HepG2 (cell line): ENCODE results near the gene PPAT. TPM values are rescaled to one million over a fixed set of nuclear protein-coding genes. Genes with fewer than 3 reads are reported as not detected.
A peak's percentile ranks its signal among the peaks of the same experiment; 100 is the strongest.

Experiments
- ATAC-seq: fragments of 200-7000 bp; cut with Tn5 transposase; 3 replicates; pipeline ENCODE4 v1.9.1; 2020; ENCODE audit warnings: mild to moderate bottlenecking, moderate library complexity
- BruUV-seq: library from RNA; stranded (reverse); fragments of 400-500 nt; replicated peaks from 2 replicates; lab custom pipeline; 2021; lab: Mats Ljungman, UMichigan
- CTCF ChIA-PET: fragments of 300-600 bp; formaldehyde crosslinking; extraction: SDS; loops from one replicate; lab custom pipeline; 2021; ENCODE audit warnings: low total read pairs, inconsistent platforms, low intra/inter-chr PET ratio; lab: Yijun Ruan, JAX
- POLR2A ChIA-PET: fragments of 350-600 bp; sonication (Branson Sonifier 250); formaldehyde crosslinking; loops from one replicate; lab custom pipeline; 2020; ENCODE audit warnings: antibody characterized with exemption, inconsistent platforms; lab: Yijun Ruan, JAX
- DNase-seq: peaks from one replicate; pipeline ENCODE4 v3.0.0-alpha.2; 2015; ENCODE audit warnings: low spot score
- FAIRE-seq: peaks from 3 replicates; lab custom pipeline; 2011; peaks lifted over from hg19 to GRCh38; lab: Jason Lieb, UNC
- H2AFZ ChIP-seq: one replicate; pipeline ENCODE4 v1.6.1; 2011; ENCODE audit warnings: low read length, inconsistent platforms
- H3K27ac ChIP-seq: fragments of 300-600 bp; 3 replicates; pipeline ENCODE4 v1.8.0; 2011; ENCODE audit warnings: mixed run types, mild to moderate bottlenecking, mixed read lengths, low read length, inconsistent platforms; ENCODE audit not compliant: insufficient read depth; ENCODE audit errors: extremely low read length
- H3K27me3 ChIP-seq, 2 experiments: fragments of 200-600 bp in 1 of 2; 2 replicates in 1 of 2; 3 replicates in 1 of 2; pipeline versions ENCODE4 v1.6.0 to v1.8.0; 2011; ENCODE audit warnings: low read length in 2 of 2, mild to moderate bottlenecking in 2 of 2, moderate library complexity in 2 of 2, inconsistent platforms in 1 of 2; ENCODE audit not compliant: insufficient read depth in 2 of 2, control insufficient read depth in 1 of 2
- H3K36me3 ChIP-seq, 2 experiments: fragments of 200-600 bp in 1 of 2; replicated peaks in 1 of 2; 2 replicates in 1 of 2; 3 replicates in 1 of 2; pipeline versions ENCODE4 v1.5.1 to v1.8.0; 2011; ENCODE audit warnings: low read length in 2 of 2, inconsistent platforms in 1 of 2; ENCODE audit not compliant: insufficient read depth in 2 of 2, control insufficient read depth in 1 of 2
- H3K4me1 ChIP-seq: 2 replicates; pipeline ENCODE4 v1.5.1; 2012; ENCODE audit warnings: low read length, inconsistent platforms; ENCODE audit not compliant: insufficient read depth
- H3K4me2 ChIP-seq: 2 replicates; pipeline ENCODE4 v1.6.0; 2011; ENCODE audit warnings: low read depth, low read length, inconsistent platforms
- H3K4me3 ChIP-seq, 3 experiments: fragments of 200-600 bp in 1 of 3; sonication (generic), shearing (Covaris generic) in 1 of 3; replicated peaks in 1 of 3; 2 replicates each; pipeline ENCODE4 v1.5.1; 2011 to 2016; ENCODE audit warnings: low read length in 3 of 3, inconsistent platforms in 2 of 3, low read depth in 2 of 3, mild to moderate bottlenecking in 2 of 3, control low read depth in 1 of 3, mixed read lengths in 1 of 3; ENCODE audit not compliant: insufficient read depth in 1 of 3
- H3K79me2 ChIP-seq: one replicate; pipeline ENCODE4 v1.6.1; 2011; ENCODE audit warnings: low read length, inconsistent platforms; ENCODE audit not compliant: insufficient read depth
- H3K9ac ChIP-seq: 2 replicates; pipeline ENCODE4 v1.6.0; 2011; ENCODE audit warnings: mild to moderate bottlenecking, low read depth, low read length, inconsistent platforms; ENCODE audit not compliant: insufficient read depth
- H3K9me3 ChIP-seq: 2 replicates; pipeline ENCODE4 v1.5.1; 2012; ENCODE audit warnings: mild to moderate bottlenecking, low read length
- H4K20me1 ChIP-seq: 2 replicates; pipeline ENCODE4 v1.6.0; 2011; ENCODE audit warnings: inconsistent platforms, mild to moderate bottlenecking, low read length, moderate library complexity; ENCODE audit not compliant: insufficient read depth
- AGO2 ChIP-seq: fragments of 200-400 bp; formaldehyde crosslinking; optimal IDR thresholded peaks from 2 replicates; pipeline ENCODE3; 2017; ENCODE audit warnings: mild to moderate bottlenecking, low read depth, low read length, moderate library complexity
- BORCS8-MEF2B ChIP-seq: sonication (generic); formaldehyde crosslinking; IDR thresholded peaks from 2 replicates; pipeline ENCODE4 v1.8.0; 2022; ENCODE audit warnings: mild to moderate bottlenecking, missing genetic modification reagents
- GTF2F1 ChIP-seq: fragments of 150-350 bp; IDR thresholded peaks from 2 replicates; pipeline ENCODE4 v1.6.1; 2014; ENCODE audit warnings: low read length
- KDM5A ChIP-seq: fragments of 200-600 bp; sonication (generic); IDR thresholded peaks from 2 replicates; pipeline ENCODE4 v1.7.0; 2018; ENCODE audit warnings: antibody characterized with exemption, mild to moderate bottlenecking, low read length, borderline replicate concordance
- MLX ChIP-seq: IDR thresholded peaks from 2 replicates; pipeline ENCODE4 v1.6.1; 2016
- NAIF1 ChIP-seq: sonication (generic); formaldehyde crosslinking; IDR thresholded peaks from 2 replicates; pipeline ENCODE4 v1.5.0; 2020; ENCODE audit warnings: mild to moderate bottlenecking, missing genetic modification reagents, borderline replicate concordance
- POLR2AphosphoS2 ChIP-seq: IDR thresholded peaks from 2 replicates; pipeline ENCODE4 v1.6.1; 2011; ENCODE audit warnings: low read depth, low read length, improper control_type of control experiment
- SAP130 ChIP-seq: IDR thresholded peaks from 2 replicates; pipeline ENCODE4 v1.6.1; 2016; ENCODE audit warnings: low read depth
- TGIF2 ChIP-seq: IDR thresholded peaks from 2 replicates; pipeline ENCODE4 v1.6.1; 2016; ENCODE audit warnings: control low read depth, missing compliant biosample characterization
- THYN1 ChIP-seq: sonication (generic); formaldehyde crosslinking; IDR thresholded peaks from 2 replicates; pipeline ENCODE4 v1.8.1; 2023; ENCODE audit warnings: low read depth, mild to moderate bottlenecking, moderate library complexity, missing genetic modification reagents, borderline replicate concordance
- UBTF ChIP-seq: sonication (generic); formaldehyde crosslinking; IDR thresholded peaks from 2 replicates; pipeline ENCODE4 v1.4.0; 2020; ENCODE audit warnings: mild to moderate bottlenecking, missing genetic modification reagents
- ZMAT3 ChIP-seq: sonication (generic); formaldehyde crosslinking; conservative IDR thresholded peaks from 2 replicates; pipeline ENCODE4 v1.7.0; 2021; ENCODE audit warnings: missing genetic modification reagents
- ZNF407 ChIP-seq: sonication (generic); formaldehyde crosslinking; IDR thresholded peaks from one replicate; pipeline ENCODE4 v1.5.1; 2020; ENCODE audit warnings: mild to moderate bottlenecking, missing genetic modification reagents; ENCODE audit errors: not compliant biosample characterization
- ZNF709 ChIP-seq: sonication (generic); formaldehyde crosslinking; IDR thresholded peaks from 2 replicates; pipeline ENCODE4 v1.5.0; 2020; ENCODE audit warnings: mild to moderate bottlenecking, missing genetic modification reagents
- WGBS: methylation state at CpG from one replicate; pipeline ENCODE4 v1.1.6; 2017; ENCODE audit warnings: low lambda C conversion rate; 5-methylcytosine and 5-hydroxymethylcytosine counted together
- in situ Hi-C: cut with HindIII; loops from 2 replicates; pipeline ENCODE4 v1.10.0; 2017; ENCODE audit warnings: low pct_unique_long_range_greater_than_20kb; ENCODE audit not compliant: extremely low pct_ligation_motif_present
- intact Hi-C: fragments of 100-400 bp; cut with micrococcal nuclease; formaldehyde crosslinking; loops from one replicate; pipeline ENCODE4 v1.10.0; 2022; ENCODE audit not compliant: unreplicated experiment
- polyA plus RNA-seq, 8 experiments: library from polyadenylated mRNA; depleted of rRNA in 3 of 8; stranded (reverse) in 7 of 8; unstranded in 1 of 8; fragments of >200 nt; fragmentation: Illumina TruSeq in 4 of 8; extraction: Trizol in 4 of 8; gene quantifications; 2 replicates each; pipeline versions ENCODE4 v1.2.1 to v1.2.3, GENCODE V29; 2011 to 2016; ENCODE audit warnings: low read depth in 4 of 8, missing spikeins in 1 of 8, mixed read lengths in 1 of 8; ENCODE audit not compliant: insufficient read depth in 1 of 8
- total RNA-seq, 5 experiments: library from RNA; depleted of rRNA; stranded (reverse); fragments of >200 nt; fragmentation: Illumina TruSeq; extraction: Trizol; gene quantifications; 2 replicates each; pipeline ENCODE4 v1.2.3, GENCODE V29; 2016; ENCODE audit warnings: low read depth in 1 of 5

PPAT gene
- total and polyA plus RNA-seq, 2 of the 13 experiments (the other 11 are each of a cell fraction or from before 2014, with no cell fraction given): 16.9 to 62.6 TPM

GRCh38 chr4:56468097-56468422, 32.6 kb upstream of the PPAT start:
- Histone ChIP-seq H3K9me3 (no peaks in the 10 kb centered on the region), H3K79me2 (peaks cover 60% of the 10 kb centered on the region), H3K4me3 (peak overlapping the region; percentile 79 to 90 (median 83)), H3K27me3 (no peaks in the 10 kb centered on the region; a peak in 1 of 5 replicates), H3K9ac (peak overlapping the region; percentile 98), H3K4me2 (peak overlapping the region; percentile 90), H2AFZ (peak overlapping the region; percentile 80), H3K27ac (peak overlapping the region; percentile 83), H4K20me1 (peaks cover 18% of the 10 kb centered on the region), H3K36me3 (peaks cover 5 to 27% of the 10 kb centered on the region in 2 experiments), H3K4me1 (peaks cover 25% of the 10 kb centered on the region)
- ChIA-PET CTCF (no interaction called here), POLR2A (interaction anchor here (0.9 to 2.8 kb wide), 5 partner anchors 11 to 509 kb away, joined by 3 to 29 read pairs (median 4); partner anchors contain the start of genes AASDH, NOA1, PAICS and PPAT)
- 1% methylated on average over 10 of the region's 10 CpGs for WGBS
- intact Hi-C loops: loop anchor here (5.0 kb wide), 1 partner anchor 41 kb away; no protein-coding TSS in a partner anchor
- peak; percentile 74 for ATAC-seq
- BruUV-seq: no TSS peak
- DNase-seq: peak; percentile 58
- peak; percentile 39 for FAIRE-seq
- in situ Hi-C loops: no loop called here
- TF ChIP-seq ZNF407 (CRISPR knock-in tag) (no peak), SAP130 (CRISPR knock-in tag) (peak; percentile 75), ZNF709 (CRISPR knock-in tag) (no peak), MLX (CRISPR knock-in tag) (no peak), THYN1 (CRISPR knock-in tag) (no peak), TGIF2 (CRISPR knock-in tag) (no peak), NAIF1 (CRISPR knock-in tag) (no peak), ZMAT3 (CRISPR knock-in tag) (0 out of 2 replicates have a peak, but pooled peaks have one; percentile 4), KDM5A (peak; percentile 8; the same call in 1 of the 2 replicates), UBTF (CRISPR knock-in tag) (0 out of 2 replicates have a peak, but pooled peaks have one; percentile 13), GTF2F1 (no peak), POLR2AphosphoS2 (0 out of 2 replicates have a peak, but pooled peaks have one; percentile 46), BORCS8-MEF2B (no peak), AGO2 (no peak)
